ENCODE data around the gene FABP3.
"Not testable (repeated sequence)": the region's sequence is repeated elsewhere in the genome, so short reads cannot be mapped to it uniquely, and the experiment has no call there.

Gene FABP3

GRCh38 chr1:31397360-31398095, 24.7 kb upstream of the FABP3 start:
- DNase-seq: no peak

- DNase-seq: no peak
These were observed 23.9 kb upstream of the FABP3 start for GRCh38 chr1:31396633-31397351.

- peak; percentile 29 for DNase-seq
These were observed 21.8 kb upstream of the FABP3 start for GRCh38 chr1:31394584-31395193.

GRCh38 chr1:31393463-31393862, 20.6 kb upstream of the FABP3 start:
- no peak for DNase-seq

GRCh38 chr1:31390071-31390470, 17.2 kb upstream of the FABP3 start:
- DNase-seq: no peak

GRCh38 chr1:31389616-31390015, 16.7 kb upstream of the FABP3 start:
- no peak for DNase-seq

GRCh38 chr1:31387612-31388011, 14.7 kb upstream of the FABP3 start:
- no peak for DNase-seq

GRCh38 chr1:31386576-31387243, 13.8 kb upstream of the FABP3 start:
- DNase-seq: not testable (repeated sequence)

- no peak for DNase-seq
These were observed 11.1 kb upstream of the FABP3 start for GRCh38 chr1:31383967-31384366.

- DNase-seq: no peak
These were observed 9.6 kb upstream of the FABP3 start for GRCh38 chr1:31382379-31382989.

- DNase-seq: no peak
These were observed 8.8 kb upstream of the FABP3 start for GRCh38 chr1:31381394-31382294.

GRCh38 chr1:31380181-31380580, 7.3 kb upstream of the FABP3 start:
- no peak for DNase-seq

- no peak for DNase-seq
These were observed 5.1 kb upstream of the FABP3 start for GRCh38 chr1:31378001-31378400.

GRCh38 chr1:31377364-31377863, 4.5 kb upstream of the FABP3 start:
- DNase-seq: no peak

GRCh38 chr1:31376375-31377134, 3.7 kb upstream of the FABP3 start:
- no peak for DNase-seq

- no peak for DNase-seq
These were observed 1.8 kb upstream of the FABP3 start for GRCh38 chr1:31374511-31375196.

GRCh38 chr1:31373897-31374486, 1.1 kb upstream of the FABP3 start:
- no peak for DNase-seq

- no peak for DNase-seq
These were observed 173 bp downstream of the FABP3 start for GRCh38 chr1:31372751-31373055.

- DNase-seq: no peak
These were observed 825 bp downstream of the FABP3 start for GRCh38 chr1:31372051-31372450.
